Measurements from ENCODE around the gene KCNJ9. TPM values are rescaled to one million over a fixed set of nuclear protein-coding genes. Genes with fewer than 3 reads are reported as not detected.

KCNJ9 gene
- total and polyA plus RNA-seq, 4 donors: not detected

DNA sequence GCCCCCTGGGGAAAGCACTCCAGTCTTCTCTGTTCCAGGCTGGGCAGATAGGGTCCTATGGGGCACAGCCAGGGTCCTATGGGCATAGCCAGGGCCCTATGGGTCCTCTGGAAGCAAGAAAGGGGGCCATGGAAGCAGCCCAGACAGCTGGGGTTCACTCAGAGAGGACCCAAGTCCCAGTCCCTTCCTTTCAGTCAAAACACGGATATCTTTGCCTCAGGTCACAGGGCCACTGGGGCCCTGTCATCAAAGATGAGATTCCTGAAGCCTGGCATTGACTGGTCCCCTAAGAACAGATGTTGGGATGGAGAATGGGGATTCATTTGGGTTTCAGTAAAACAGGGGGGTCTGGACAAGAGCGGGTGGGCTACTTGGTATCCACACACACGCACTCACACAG is 8.5 kb downstream of the KCNJ9 start:
- no peak for TF ChIP-seq SP1 (IDR thresholded peaks at IDR 0.05)
- no peak for TF ChIP-seq HNF4G (IDR thresholded peaks at IDR 0.05)
- TF ChIP-seq, protein P1, sequence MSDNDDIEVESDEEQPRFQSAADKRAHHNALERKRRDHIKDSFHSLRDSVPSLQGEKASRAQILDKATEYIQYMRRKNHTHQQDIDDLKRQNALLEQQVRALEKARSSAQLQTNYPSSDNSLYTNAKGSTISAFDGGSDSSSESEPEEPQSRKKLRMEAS (IDR thresholded peaks at IDR 0.05): no peak
- TF ChIP-seq, protein P2, sequence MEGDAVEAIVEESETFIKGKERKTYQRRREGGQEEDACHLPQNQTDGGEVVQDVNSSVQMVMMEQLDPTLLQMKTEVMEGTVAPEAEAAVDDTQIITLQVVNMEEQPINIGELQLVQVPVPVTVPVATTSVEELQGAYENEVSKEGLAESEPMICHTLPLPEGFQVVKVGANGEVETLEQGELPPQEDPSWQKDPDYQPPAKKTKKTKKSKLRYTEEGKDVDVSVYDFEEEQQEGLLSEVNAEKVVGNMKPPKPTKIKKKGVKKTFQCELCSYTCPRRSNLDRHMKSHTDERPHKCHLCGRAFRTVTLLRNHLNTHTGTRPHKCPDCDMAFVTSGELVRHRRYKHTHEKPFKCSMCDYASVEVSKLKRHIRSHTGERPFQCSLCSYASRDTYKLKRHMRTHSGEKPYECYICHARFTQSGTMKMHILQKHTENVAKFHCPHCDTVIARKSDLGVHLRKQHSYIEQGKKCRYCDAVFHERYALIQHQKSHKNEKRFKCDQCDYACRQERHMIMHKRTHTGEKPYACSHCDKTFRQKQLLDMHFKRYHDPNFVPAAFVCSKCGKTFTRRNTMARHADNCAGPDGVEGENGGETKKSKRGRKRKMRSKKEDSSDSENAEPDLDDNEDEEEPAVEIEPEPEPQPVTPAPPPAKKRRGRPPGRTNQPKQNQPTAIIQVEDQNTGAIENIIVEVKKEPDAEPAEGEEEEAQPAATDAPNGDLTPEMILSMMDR (IDR thresholded peaks at IDR 0.05; ENCODE audit: low read depth, low read length, missing input control): no peak
- no peak for TF ChIP-seq GABPA (IDR thresholded peaks at IDR 0.05 in 1 of 2, conservative IDR thresholded peaks at IDR 0.05 in 1 of 2)
- TF ChIP-seq, protein P3, sequence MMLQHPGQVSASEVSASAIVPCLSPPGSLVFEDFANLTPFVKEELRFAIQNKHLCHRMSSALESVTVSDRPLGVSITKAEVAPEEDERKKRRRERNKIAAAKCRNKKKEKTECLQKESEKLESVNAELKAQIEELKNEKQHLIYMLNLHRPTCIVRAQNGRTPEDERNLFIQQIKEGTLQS (IDR thresholded peaks at IDR 0.05): no peak
- no peak for TF ChIP-seq FOXA1 (IDR thresholded peaks at IDR 0.05)
- no peak for TF ChIP-seq NR2F2 (IDR thresholded peaks at IDR 0.05)
- no peak for TF ChIP-seq HNF4A (conservative IDR thresholded peaks at IDR 0.05)
- TF ChIP-seq YY1 (IDR thresholded peaks at IDR 0.05): no peak
- no peak for TF ChIP-seq TAF1 (conservative IDR thresholded peaks at IDR 0.05)
- no peak for TF ChIP-seq RAD21 (IDR thresholded peaks at IDR 0.05)
- TF ChIP-seq, protein P4, sequence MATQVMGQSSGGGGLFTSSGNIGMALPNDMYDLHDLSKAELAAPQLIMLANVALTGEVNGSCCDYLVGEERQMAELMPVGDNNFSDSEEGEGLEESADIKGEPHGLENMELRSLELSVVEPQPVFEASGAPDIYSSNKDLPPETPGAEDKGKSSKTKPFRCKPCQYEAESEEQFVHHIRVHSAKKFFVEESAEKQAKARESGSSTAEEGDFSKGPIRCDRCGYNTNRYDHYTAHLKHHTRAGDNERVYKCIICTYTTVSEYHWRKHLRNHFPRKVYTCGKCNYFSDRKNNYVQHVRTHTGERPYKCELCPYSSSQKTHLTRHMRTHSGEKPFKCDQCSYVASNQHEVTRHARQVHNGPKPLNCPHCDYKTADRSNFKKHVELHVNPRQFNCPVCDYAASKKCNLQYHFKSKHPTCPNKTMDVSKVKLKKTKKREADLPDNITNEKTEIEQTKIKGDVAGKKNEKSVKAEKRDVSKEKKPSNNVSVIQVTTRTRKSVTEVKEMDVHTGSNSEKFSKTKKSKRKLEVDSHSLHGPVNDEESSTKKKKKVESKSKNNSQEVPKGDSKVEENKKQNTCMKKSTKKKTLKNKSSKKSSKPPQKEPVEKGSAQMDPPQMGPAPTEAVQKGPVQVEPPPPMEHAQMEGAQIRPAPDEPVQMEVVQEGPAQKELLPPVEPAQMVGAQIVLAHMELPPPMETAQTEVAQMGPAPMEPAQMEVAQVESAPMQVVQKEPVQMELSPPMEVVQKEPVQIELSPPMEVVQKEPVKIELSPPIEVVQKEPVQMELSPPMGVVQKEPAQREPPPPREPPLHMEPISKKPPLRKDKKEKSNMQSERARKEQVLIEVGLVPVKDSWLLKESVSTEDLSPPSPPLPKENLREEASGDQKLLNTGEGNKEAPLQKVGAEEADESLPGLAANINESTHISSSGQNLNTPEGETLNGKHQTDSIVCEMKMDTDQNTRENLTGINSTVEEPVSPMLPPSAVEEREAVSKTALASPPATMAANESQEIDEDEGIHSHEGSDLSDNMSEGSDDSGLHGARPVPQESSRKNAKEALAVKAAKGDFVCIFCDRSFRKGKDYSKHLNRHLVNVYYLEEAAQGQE (IDR thresholded peaks at IDR 0.05): no peak
- no peak for TF ChIP-seq FOXA2 (IDR thresholded peaks at IDR 0.05)
- TF ChIP-seq EGR1 (IDR thresholded peaks at IDR 0.05; ENCODE audit: low read depth in 2 of 2): no peak
- no peak for TF ChIP-seq JUND (IDR thresholded peaks at IDR 0.05)
- H3K36me3 ChIP-seq (ENCODE audit: control insufficient read depth in 4 of 4, insufficient read depth in 3 of 4, low read depth in 1 of 4, low read length in 3 of 4): peaks cover 0 to 27% (median 14%) of the 10 kb centered on the region in 4 donors
- H3K4me3 ChIP-seq (ENCODE audit: low read depth in 1 of 3, low read length in 3 of 3): no peak overlapping the region
- H3K9ac ChIP-seq (ENCODE audit: low read depth in 1 of 2, low read length in 2 of 2): no peak overlapping the region
- H3K4me1 ChIP-seq (ENCODE audit: control insufficient read depth in 4 of 4, insufficient read depth in 4 of 4, low read length in 3 of 4): peaks cover 11 to 27% (median 21%) of the 10 kb centered on the region in 4 donors
- no peak for DNase-seq (ENCODE audit: low spot score)
- no peaks in the 10 kb centered on the region for H3K27me3 ChIP-seq (ENCODE audit: control insufficient read depth in 4 of 4, insufficient read depth in 4 of 4, low read length in 3 of 4)
- no peak overlapping the region for H3K27ac ChIP-seq (ENCODE audit: low read depth in 1 of 2, low read length in 2 of 2)
- no peaks in the 10 kb centered on the region for H3K9me3 ChIP-seq (ENCODE audit: control insufficient read depth in 4 of 4, low read length in 3 of 4)
- 91% methylated on average over 3 of the region's 3 CpGs for WGBS

DNA sequence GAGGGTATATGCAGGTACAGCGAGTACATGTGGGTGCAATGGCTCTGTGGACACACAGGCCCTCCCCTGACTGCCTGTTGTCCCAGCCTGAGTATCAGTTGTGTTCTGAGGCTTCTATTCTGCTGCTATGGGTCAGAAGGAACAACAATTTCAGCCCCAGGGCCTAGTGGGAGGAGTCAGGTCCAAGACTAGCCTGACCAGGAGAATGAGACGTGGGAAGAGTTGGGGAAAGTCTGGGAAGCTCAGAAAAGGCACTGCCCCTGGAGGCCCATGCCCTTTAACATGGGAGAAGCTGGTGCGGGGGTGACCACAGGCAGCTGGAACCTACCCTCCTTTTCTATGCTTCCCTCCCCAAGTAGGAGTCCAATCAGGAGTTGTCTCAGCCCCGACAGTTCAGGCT is 9.4 kb downstream of the KCNJ9 start:
- Histone ChIP-seq H3K4me1 (ENCODE audit: control insufficient read depth in 4 of 4, insufficient read depth in 4 of 4, low read length in 3 of 4) (peaks cover 19 to 35% (median 30%) of the 10 kb centered on the region in 4 donors), H3K36me3 (ENCODE audit: control insufficient read depth in 4 of 4, insufficient read depth in 3 of 4, low read depth in 1 of 4, low read length in 3 of 4) (peaks cover 0 to 27% (median 14%) of the 10 kb centered on the region in 4 donors), H3K4me3 (ENCODE audit: low read depth in 1 of 3, low read length in 3 of 3) (no peak overlapping the region), H3K9ac (ENCODE audit: low read depth in 1 of 2, low read length in 2 of 2) (no peak overlapping the region), H3K27me3 (ENCODE audit: control insufficient read depth in 4 of 4, insufficient read depth in 4 of 4, low read length in 3 of 4) (no peaks in the 10 kb centered on the region), H3K9me3 (ENCODE audit: control insufficient read depth in 4 of 4, low read length in 3 of 4) (no peaks in the 10 kb centered on the region), H3K27ac (ENCODE audit: low read depth in 1 of 2, low read length in 2 of 2) (no peak overlapping the region)
- TF ChIP-seq FOXA1 (IDR thresholded peaks at IDR 0.05) (no peak), RAD21 (IDR thresholded peaks at IDR 0.05) (no peak), JUND (IDR thresholded peaks at IDR 0.05) (no peak), EGR1 (IDR thresholded peaks at IDR 0.05; ENCODE audit: low read depth in 2 of 2) (no peak), NR2F2 (IDR thresholded peaks at IDR 0.05) (no peak), FOXA2 (IDR thresholded peaks at IDR 0.05) (no peak), HNF4G (IDR thresholded peaks at IDR 0.05) (no peak), RXRA (IDR thresholded peaks at IDR 0.05) (no peak), TAF1 (conservative IDR thresholded peaks at IDR 0.05) (no peak)
- TF ChIP-seq, protein P2 (IDR thresholded peaks at IDR 0.05; ENCODE audit: low read depth, low read length, missing input control): no peak
- TF ChIP-seq, protein P3 (IDR thresholded peaks at IDR 0.05): no peak
- no peak for DNase-seq (ENCODE audit: low spot score)
- WGBS: 97% methylated on average over 4 of the region's 4 CpGs

All from liver (tissue), 9 donors.